Adipose tissue (tissue), 3 donors: Measurements from ENCODE around the gene MSH2. TPM values are rescaled to one million over a fixed set of nuclear protein-coding genes. Genes with fewer than 3 reads are reported as not detected.
"Not testable (repeated sequence)": the region's sequence is repeated elsewhere in the genome, so short reads cannot be mapped to it uniquely, and the experiment has no call there.

Experiments
- H3K27ac ChIP-seq: one replicate; pipeline ENCODE4 v1.5.1; 2013; ENCODE audit warnings: low read depth, low read length
- WGBS, 3 donors: extraction: QIAGEN DNeasy Blood & Tissue Kit; methylation state at CpG; one replicate each; pipeline ENCODE4 v1.1.7; 2013; 5-methylcytosine and 5-hydroxymethylcytosine counted together
- polyA plus RNA-seq, 3 donors: library from polyadenylated mRNA; stranded (reverse); fragments of 200-250 nt; gene quantifications; one replicate each; pipeline ENCODE4 v1.2.3, GENCODE V29; 2013
- donor health status: healthy with polysubstance abuse.
- donor health status: Bipolar disorder and iron deficiency.
- donor health status: healthy.

MSH2 gene
- polyA plus RNA-seq, 3 donors = 4.4 to 8.7 (median 6.5) TPM

GRCh38 chr2:47404356-47404755 lies 1.4 kb downstream of the MSH2 start:
- H3K27ac ChIP-seq = no peak overlapping the region
- 77 to 89% (median 84%) methylated on average over 10 of the region's 10 CpGs for WGBS, 3 donors

- H3K27ac ChIP-seq = no peak overlapping the region
- WGBS, 3 donors = 98 to 100% (median 100%) methylated on average over 2 of the region's 2 CpGs
These were observed 2.8 kb downstream of the MSH2 start for GRCh38 chr2:47405757-47406156.

GRCh38 chr2:47406649-47407330 lies 3.8 kb downstream of the MSH2 start:
- not testable (repeated sequence) for H3K27ac ChIP-seq
- 92 to 98% (median 95%) methylated on average over 3 of the region's 3 CpGs for WGBS, 3 donors

GRCh38 chr2:47407976-47408375 lies 5.0 kb downstream of the MSH2 start:
- WGBS, 3 donors = 86 to 88% (median 87%) methylated on average over 2 of the region's 2 CpGs
- H3K27ac ChIP-seq = not testable (repeated sequence)

GRCh38 chr2:47414682-47415458 lies 11.9 kb downstream of the MSH2 start:
- no peak overlapping the region for H3K27ac ChIP-seq
- 93 to 96% (median 96%) methylated on average over 7 of the region's 7 CpGs for WGBS, 3 donors

- no peak overlapping the region for H3K27ac ChIP-seq
- WGBS, 3 donors = 86 to 97% (median 91%) methylated on average over 2 of the region's 2 CpGs
These were observed 17.3 kb downstream of the MSH2 start for GRCh38 chr2:47420214-47420613.

- WGBS, 3 donors = 86 to 94% (median 86%) methylated on average over 10 of the region's 10 CpGs
- not testable (repeated sequence) for H3K27ac ChIP-seq
These were observed 17.7 kb downstream of the MSH2 start for GRCh38 chr2:47420683-47421082.

- 97 to 98% (median 97%) methylated on average over 4 of the region's 4 CpGs for WGBS, 3 donors
- H3K27ac ChIP-seq = no peak overlapping the region
These were observed 19.1 kb downstream of the MSH2 start for GRCh38 chr2:47422016-47422415.

- 81 to 94% (median 92%) methylated on average over 2 of the region's 2 CpGs for WGBS, 3 donors
These were observed 19.6 kb downstream of the MSH2 start for GRCh38 chr2:47422560-47422959.

GRCh38 chr2:47426786-47427185 lies 23.8 kb downstream of the MSH2 start:
- no peak overlapping the region for H3K27ac ChIP-seq
- WGBS, 3 donors = 93 to 96% (median 94%) methylated on average over 4 of the region's 4 CpGs

More at GRCh38 chr2:47422560-47422959, 19.6 kb downstream of the MSH2 start:
- no peak overlapping the region for H3K27ac ChIP-seq

GRCh38 chr2:47429795-47430194 lies 26.8 kb downstream of the MSH2 start:
- 85 to 95% (median 91%) methylated on average over 6 of the region's 6 CpGs for WGBS, 3 donors
- H3K27ac ChIP-seq = no peak overlapping the region

- not testable (repeated sequence) for H3K27ac ChIP-seq
- WGBS, 3 donors = 95 to 98% (median 97%) methylated on average over 10 to 21 of the region's 32 CpGs
These were observed 30.1 kb downstream of the MSH2 start for GRCh38 chr2:47433006-47433405.

- not testable (repeated sequence) for H3K27ac ChIP-seq
- WGBS, 3 donors = 90 to 97% (median 93%) methylated on average over 3 to 26 of the region's 31 CpGs
These were observed 30.5 kb downstream of the MSH2 start for GRCh38 chr2:47433445-47433844.

GRCh38 chr2:47437287-47437686 lies 34.3 kb downstream of the MSH2 start:
- WGBS, 3 donors = 42 to 54% (median 43%) methylated on average over 4 of the region's 4 CpGs
- H3K27ac ChIP-seq = no peak overlapping the region

- no peak overlapping the region for H3K27ac ChIP-seq
- WGBS, 3 donors = 77 to 86% (median 83%) methylated on average over 3 of the region's 3 CpGs
These were observed 35.1 kb downstream of the MSH2 start for GRCh38 chr2:47438106-47438505.

GRCh38 chr2:47438783-47439182 lies 35.8 kb downstream of the MSH2 start:
- H3K27ac ChIP-seq = no peak overlapping the region
- 95 to 99% (median 98%) methylated on average over 2 of the region's 2 CpGs for WGBS, 3 donors

GRCh38 chr2:47451790-47452189 lies 48.8 kb downstream of the MSH2 start:
- no peak overlapping the region for H3K27ac ChIP-seq

- 80 to 89% (median 82%) methylated on average over 2 of the region's 2 CpGs for WGBS, 3 donors
- no peak overlapping the region for H3K27ac ChIP-seq
These were observed 49.8 kb downstream of the MSH2 start for GRCh38 chr2:47452761-47453160.

GRCh38 chr2:47454818-47455217 lies 51.9 kb downstream of the MSH2 start:
- not testable (repeated sequence) for H3K27ac ChIP-seq
- 98 to 100% (median 99%) methylated on average over 5 of the region's 5 CpGs for WGBS, 3 donors

- 93 to 97% (median 96%) methylated on average over 3 of the region's 3 CpGs for WGBS, 3 donors
These were observed 52.5 kb downstream of the MSH2 start for GRCh38 chr2:47455411-47455810.

More at GRCh38 chr2:47455411-47455810, 52.5 kb downstream of the MSH2 start:
- H3K27ac ChIP-seq = no peak overlapping the region
